ENCODE data around the gene COX6B1.

COX6B1 gene

GRCh38 chr19:35637165-35637564, 11.0 kb upstream of the COX6B1 start:
- Histone ChIP-seq H3K9me3 (ENCODE audit: insufficient read depth, low read depth, low read length) (no peaks in the 10 kb centered on the region), H3K36me3 (ENCODE audit: insufficient read depth, low read length) (peaks cover 55% of the 10 kb centered on the region), H3K27ac (ENCODE audit: low read depth, low read length) (no peak overlapping the region), H3K27me3 (ENCODE audit: insufficient read depth, low read length) (peaks cover 2% of the 10 kb centered on the region; the same call in 1 of the 2 replicates), H3K9ac (ENCODE audit: low read depth, low read length) (no peak overlapping the region), H3K4me3 (ENCODE audit: low read length) (no peak overlapping the region), H3K4me1 (ENCODE audit: insufficient read depth, low read length) (peaks cover 14% of the 10 kb centered on the region)
- WGBS = 97% methylated on average over 25 of the region's 25 CpGs

GRCh38 chr19:35639321-35639639, 8.8 kb upstream of the COX6B1 start:
- Histone ChIP-seq H3K27me3 (ENCODE audit: insufficient read depth, low read length) (peaks cover 6% of the 10 kb centered on the region; the same call in 1 of the 2 replicates), H3K9ac (ENCODE audit: low read depth, low read length) (no peak overlapping the region), H3K36me3 (ENCODE audit: insufficient read depth, low read length) (peaks cover 36% of the 10 kb centered on the region), H3K4me1 (ENCODE audit: insufficient read depth, low read length) (peaks cover 18% of the 10 kb centered on the region), H3K27ac (ENCODE audit: low read depth, low read length) (no peak overlapping the region; the same call in 1 of the 2 replicates), H3K9me3 (ENCODE audit: insufficient read depth, low read depth, low read length) (no peaks in the 10 kb centered on the region), H3K4me3 (ENCODE audit: low read length) (no peak overlapping the region)
- 71% methylated on average over 6 of the region's 6 CpGs for WGBS

GRCh38 chr19:35639863-35640262, 8.3 kb upstream of the COX6B1 start:
- Histone ChIP-seq H3K27ac (ENCODE audit: low read depth, low read length) (no peak overlapping the region), H3K4me3 (ENCODE audit: low read length) (no peak overlapping the region), H3K36me3 (ENCODE audit: insufficient read depth, low read length) (peaks cover 34% of the 10 kb centered on the region), H3K9me3 (ENCODE audit: insufficient read depth, low read depth, low read length) (no peaks in the 10 kb centered on the region), H3K9ac (ENCODE audit: low read depth, low read length) (no peak overlapping the region), H3K27me3 (ENCODE audit: insufficient read depth, low read length) (peaks cover 6% of the 10 kb centered on the region; the same call in 1 of the 2 replicates), H3K4me1 (ENCODE audit: insufficient read depth, low read length) (peaks cover 18% of the 10 kb centered on the region)
- WGBS = 91% methylated on average over 4 of the region's 8 CpGs

GRCh38 chr19:35641515-35642151, 6.5 kb upstream of the COX6B1 start, which contains the start of gene ETV2:
Gene ETV2 (plus strand): TSS chr19:35641745. CDS start chr19:35642461, 716 bp downstream.
- no peak within 1 kb of the TSS for H3K4me3 ChIP-seq (ENCODE audit: low read length)
- peak within 1 kb of the TSS; percentile 37; the same call in 1 of the 2 replicates for H3K27ac ChIP-seq (ENCODE audit: low read depth, low read length)
- peaks cover 26% of the 10 kb centered on the region for H3K4me1 ChIP-seq (ENCODE audit: insufficient read depth, low read length)
- 28% methylated on average over 28 of the region's 28 CpGs for WGBS
- no peaks in the 10 kb centered on the region for H3K9me3 ChIP-seq (ENCODE audit: insufficient read depth, low read depth, low read length)
- H3K36me3 ChIP-seq (ENCODE audit: insufficient read depth, low read length) = peaks cover 18% of the 10 kb centered on the region
- peaks cover 14% of the 10 kb centered on the region for H3K27me3 ChIP-seq (ENCODE audit: insufficient read depth, low read length)
- H3K9ac ChIP-seq (ENCODE audit: low read depth, low read length) = no peak within 1 kb of the TSS

- Histone ChIP-seq H3K4me3 (ENCODE audit: low read length) (no peak overlapping the region), H3K9me3 (ENCODE audit: insufficient read depth, low read depth, low read length) (no peaks in the 10 kb centered on the region), H3K4me1 (ENCODE audit: insufficient read depth, low read length) (peaks cover 26% of the 10 kb centered on the region), H3K9ac (ENCODE audit: low read depth, low read length) (no peak overlapping the region), H3K36me3 (ENCODE audit: insufficient read depth, low read length) (peaks cover 11% of the 10 kb centered on the region), H3K27ac (ENCODE audit: low read depth, low read length) (peak overlapping the region; percentile 37; the same call in 1 of the 2 replicates), H3K27me3 (ENCODE audit: insufficient read depth, low read length) (peaks cover 14% of the 10 kb centered on the region)
- WGBS = 78% methylated on average over 10 of the region's 10 CpGs
Measured at GRCh38 chr19:35642312-35642711, 5.8 kb upstream of the COX6B1 start.

- Histone ChIP-seq H3K4me1 (ENCODE audit: insufficient read depth, low read length) (peaks cover 26% of the 10 kb centered on the region), H3K9me3 (ENCODE audit: insufficient read depth, low read depth, low read length) (no peaks in the 10 kb centered on the region), H3K27me3 (ENCODE audit: insufficient read depth, low read length) (peaks cover 14% of the 10 kb centered on the region), H3K36me3 (ENCODE audit: insufficient read depth, low read length) (peaks cover 6% of the 10 kb centered on the region), H3K27ac (ENCODE audit: low read depth, low read length) (peak overlapping the region; percentile 74; the same call in 1 of the 2 replicates), H3K9ac (ENCODE audit: low read depth, low read length) (peak overlapping the region; percentile 74), H3K4me3 (ENCODE audit: low read length) (peak overlapping the region; percentile 67)
- 53% methylated on average over 15 of the region's 15 CpGs for WGBS
Measured at GRCh38 chr19:35642798-35643254, 5.3 kb upstream of the COX6B1 start.

GRCh38 chr19:35643255-35644205, 4.6 kb upstream of the COX6B1 start:
- Histone ChIP-seq H3K36me3 (ENCODE audit: insufficient read depth, low read length) (no peaks in the 10 kb centered on the region), H3K27me3 (ENCODE audit: insufficient read depth, low read length) (peaks cover 14% of the 10 kb centered on the region), H3K9ac (ENCODE audit: low read depth, low read length) (peak overlapping the region; percentile 74), H3K4me3 (ENCODE audit: low read length) (peak overlapping the region; percentile 67), H3K9me3 (ENCODE audit: insufficient read depth, low read depth, low read length) (no peaks in the 10 kb centered on the region), H3K27ac (ENCODE audit: low read depth, low read length) (peak overlapping the region; percentile 74; the same call in 1 of the 2 replicates), H3K4me1 (ENCODE audit: insufficient read depth, low read length) (peaks cover 26% of the 10 kb centered on the region)
- WGBS = under 1% methylated on average over 69 of the region's 69 CpGs

GRCh38 chr19:35644206-35644986, 3.7 kb upstream of the COX6B1 start:
- peak overlapping the region; percentile 2; the same call in 1 of the 2 replicates for H3K27ac ChIP-seq (ENCODE audit: low read depth, low read length)
- H3K36me3 ChIP-seq (ENCODE audit: insufficient read depth, low read length) = no peaks in the 10 kb centered on the region
- H3K27me3 ChIP-seq (ENCODE audit: insufficient read depth, low read length) = peaks cover 14% of the 10 kb centered on the region
- no peaks in the 10 kb centered on the region for H3K9me3 ChIP-seq (ENCODE audit: insufficient read depth, low read depth, low read length)
- peaks cover 26% of the 10 kb centered on the region for H3K4me1 ChIP-seq (ENCODE audit: insufficient read depth, low read length)
- WGBS = 1% methylated on average over 60 of the region's 60 CpGs
- H3K4me3 ChIP-seq (ENCODE audit: low read length) = peak overlapping the region; percentile 67
- no peak overlapping the region for H3K9ac ChIP-seq (ENCODE audit: low read depth, low read length)

GRCh38 chr19:35644987-35645679, 3.0 kb upstream of the COX6B1 start:
- Histone ChIP-seq H3K27ac (ENCODE audit: low read depth, low read length) (no peak overlapping the region), H3K9me3 (ENCODE audit: insufficient read depth, low read depth, low read length) (no peaks in the 10 kb centered on the region), H3K27me3 (ENCODE audit: insufficient read depth, low read length) (peaks cover 14% of the 10 kb centered on the region), H3K36me3 (ENCODE audit: insufficient read depth, low read length) (peaks cover 2% of the 10 kb centered on the region; the same call in 1 of the 2 replicates), H3K4me3 (ENCODE audit: low read length) (peak overlapping the region; percentile 67), H3K9ac (ENCODE audit: low read depth, low read length) (no peak overlapping the region), H3K4me1 (ENCODE audit: insufficient read depth, low read length) (peaks cover 23% of the 10 kb centered on the region)
- 13% methylated on average over 19 of the region's 20 CpGs for WGBS
